T follicular helper cell (primary cell): ENCODE results near the gene PSMG4.

ENCODE experiments used
- DNase-seq: peaks from one replicate; pipeline ENCODE4 v3.0.0-alpha.2; 2020; ENCODE audit warnings: low read depth

PSMG4 gene

DNA sequence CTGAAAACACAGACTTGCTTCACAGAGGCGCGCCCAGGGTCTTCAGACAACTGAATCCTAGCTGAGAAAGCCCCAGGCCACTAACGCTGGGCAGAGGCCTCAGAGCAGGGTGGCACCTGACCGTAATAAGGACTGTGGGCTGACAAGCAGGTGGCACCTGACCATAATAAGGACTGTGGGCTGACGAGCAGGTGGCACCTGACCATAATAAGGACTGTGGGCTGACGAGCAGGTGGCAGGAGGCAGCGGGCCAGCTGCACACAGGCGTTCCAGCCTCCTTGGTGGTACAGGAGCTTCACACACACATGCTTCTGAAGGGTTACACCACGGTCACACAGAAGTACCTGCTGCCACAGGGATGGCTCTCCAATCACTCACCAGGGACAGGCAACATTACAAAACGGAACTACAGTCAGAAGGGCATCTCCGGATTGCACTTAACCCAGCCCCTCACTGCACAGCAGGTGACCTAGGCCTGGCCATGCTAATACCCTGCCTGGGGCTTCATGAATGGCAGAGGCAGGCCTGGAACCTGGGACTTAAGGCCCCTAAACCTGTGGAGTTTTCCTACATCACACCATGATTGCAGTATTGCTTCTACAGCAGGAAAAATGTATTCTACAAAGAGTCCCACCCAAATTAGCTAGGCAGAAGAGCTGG is 50.8 kb downstream of the PSMG4 start:
- DNase-seq, result no peak

DNA sequence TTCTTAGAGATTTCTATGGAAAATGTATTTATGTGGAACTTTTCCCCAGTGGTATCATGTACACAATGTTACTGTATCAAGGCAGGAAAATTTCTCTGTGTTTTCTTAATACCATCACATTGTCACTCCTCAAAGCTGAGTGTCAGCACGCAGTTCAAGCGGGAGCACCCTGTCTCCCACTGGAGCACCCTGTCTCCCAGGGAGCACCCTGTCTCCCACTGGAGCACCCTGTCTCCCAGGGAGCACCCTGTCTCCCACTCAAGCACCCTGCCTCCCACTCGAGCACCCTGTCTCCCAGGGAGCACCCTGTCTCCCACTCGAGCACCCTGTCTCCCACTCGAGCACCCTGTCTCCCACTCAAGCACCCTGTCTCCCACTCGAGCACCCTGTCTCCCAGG is 51.3 kb downstream of the PSMG4 start:
- DNase-seq, result no peak

DNA sequence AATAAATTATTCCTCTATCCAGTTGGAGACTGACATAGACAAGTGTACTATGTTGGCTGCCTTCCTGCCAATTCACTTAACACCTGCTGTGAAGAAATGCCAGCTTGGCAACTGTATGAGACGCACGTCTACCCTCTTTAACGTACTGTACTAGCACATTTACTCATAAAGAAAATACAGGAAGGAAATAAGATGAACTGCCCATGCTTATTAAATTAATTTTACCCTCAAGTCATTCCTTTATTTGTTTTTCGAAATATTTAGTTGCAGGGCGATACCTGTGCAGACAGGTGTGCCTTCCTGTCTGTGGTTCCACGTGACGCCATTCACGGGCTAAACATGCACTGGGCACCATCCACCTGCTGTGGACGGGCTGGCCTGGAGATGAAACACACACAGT is 52.0 kb downstream of the PSMG4 start:
- DNase-seq, result no peak

DNA sequence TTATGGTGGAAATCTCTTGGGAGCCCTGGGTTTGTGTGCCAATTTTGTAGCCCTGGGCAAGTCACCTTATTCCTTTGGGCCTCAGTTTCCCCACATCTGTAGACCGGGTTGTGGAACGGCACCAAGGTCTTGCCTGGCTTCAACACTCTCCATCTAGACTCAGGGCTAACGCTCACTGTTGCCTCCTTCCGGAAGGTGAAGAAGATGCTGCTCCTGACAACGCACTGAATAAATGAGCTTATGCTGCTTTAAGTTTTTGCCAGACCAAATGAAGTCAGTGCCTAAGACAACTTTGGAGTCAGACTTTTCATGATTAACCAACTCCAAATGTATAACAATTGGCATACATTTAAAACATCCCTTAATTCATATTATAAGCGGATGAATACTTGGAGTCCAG is 53.1 kb downstream of the PSMG4 start:
- no peak for DNase-seq

DNA sequence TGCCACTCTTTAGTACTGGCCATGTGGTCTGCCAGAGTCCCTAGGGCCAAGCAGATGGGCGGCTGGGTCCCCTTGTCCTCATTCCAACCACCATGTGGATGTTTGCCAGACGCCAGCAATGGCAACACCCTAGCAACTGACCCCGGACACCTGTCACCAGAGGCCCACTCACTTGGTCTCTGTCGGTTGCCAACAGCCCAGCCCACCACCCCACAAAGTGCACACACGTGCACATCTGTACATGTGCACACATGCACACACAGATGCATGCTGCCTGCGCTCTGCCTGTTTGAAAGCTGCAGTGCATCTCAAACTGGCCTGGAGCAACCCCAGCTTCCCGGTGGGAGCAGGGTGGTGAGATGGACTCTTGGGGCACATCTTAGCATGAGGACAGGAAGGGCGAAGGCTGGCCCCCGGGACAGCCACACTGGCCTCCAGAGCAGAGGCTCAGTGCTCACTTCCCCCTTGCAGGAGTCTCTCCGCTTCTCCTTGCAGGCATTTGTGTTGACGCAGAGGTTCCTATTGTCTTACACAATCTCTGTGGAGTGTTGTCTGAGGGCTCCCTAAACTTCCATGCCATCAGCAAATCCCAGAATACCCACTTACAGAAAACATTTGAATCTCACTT is 54.0 kb downstream of the PSMG4 start:
- DNase-seq, result no peak

DNA sequence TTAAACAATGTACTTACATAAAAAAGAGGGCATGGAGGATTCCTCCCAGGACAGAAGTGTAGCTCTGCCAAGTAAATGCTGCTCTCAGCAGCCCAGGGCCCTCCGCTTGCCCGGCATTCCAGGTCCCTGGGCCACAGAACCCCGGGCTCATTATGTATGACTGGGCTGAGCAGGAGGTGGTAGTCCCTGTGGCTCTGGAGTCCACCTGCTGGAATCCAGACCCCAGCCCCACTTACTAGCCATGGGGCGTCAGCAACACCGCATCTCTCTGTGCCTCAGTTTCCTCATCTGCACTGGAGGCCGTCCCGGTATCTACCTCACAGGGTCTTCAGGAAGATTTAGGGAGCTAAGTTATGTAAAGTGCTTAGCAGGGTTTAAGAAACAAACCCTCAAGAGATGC is 55.4 kb downstream of the PSMG4 start:
- DNase-seq, result no peak

DNA sequence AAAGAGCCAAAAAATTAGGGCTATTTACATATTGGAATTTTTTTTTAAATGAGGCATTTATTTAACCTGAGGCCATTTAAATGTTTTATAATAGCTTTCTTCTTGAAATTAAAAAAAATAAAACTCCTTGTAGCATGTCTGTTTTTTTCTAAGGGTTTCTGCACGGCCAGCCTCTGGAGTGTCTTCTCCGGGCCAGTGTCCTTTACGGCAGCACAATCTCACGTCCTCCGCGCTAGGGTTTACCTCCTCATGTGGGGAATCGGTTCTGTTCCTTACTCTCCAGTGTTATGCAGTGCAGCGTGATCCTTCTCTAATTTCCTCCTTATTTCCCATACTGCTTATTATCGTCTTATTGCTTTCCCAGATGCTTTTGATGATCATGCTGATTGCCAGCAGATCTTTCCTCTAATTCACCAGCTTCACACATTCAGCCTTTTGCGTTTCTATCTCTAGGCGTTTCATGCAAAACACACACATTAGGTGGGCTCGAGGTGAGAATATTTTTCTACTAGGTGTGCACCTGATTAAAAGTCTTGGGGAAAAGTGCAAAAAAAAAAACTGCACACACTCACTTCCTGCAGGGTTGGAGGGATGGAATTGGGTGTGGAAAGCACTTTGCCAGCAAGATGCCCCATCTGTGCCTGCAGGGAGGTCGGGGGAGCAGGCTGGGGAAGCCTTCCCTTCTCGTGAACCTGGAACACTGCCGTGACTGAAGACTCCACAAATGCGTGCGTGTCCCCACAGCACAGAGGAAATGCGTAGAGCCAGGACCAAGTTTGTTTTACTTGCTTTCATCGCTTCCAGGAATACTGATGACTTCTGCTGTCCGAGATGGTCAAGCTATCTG is 56.1 kb downstream of the PSMG4 start:
- DNase-seq, result no peak

DNA sequence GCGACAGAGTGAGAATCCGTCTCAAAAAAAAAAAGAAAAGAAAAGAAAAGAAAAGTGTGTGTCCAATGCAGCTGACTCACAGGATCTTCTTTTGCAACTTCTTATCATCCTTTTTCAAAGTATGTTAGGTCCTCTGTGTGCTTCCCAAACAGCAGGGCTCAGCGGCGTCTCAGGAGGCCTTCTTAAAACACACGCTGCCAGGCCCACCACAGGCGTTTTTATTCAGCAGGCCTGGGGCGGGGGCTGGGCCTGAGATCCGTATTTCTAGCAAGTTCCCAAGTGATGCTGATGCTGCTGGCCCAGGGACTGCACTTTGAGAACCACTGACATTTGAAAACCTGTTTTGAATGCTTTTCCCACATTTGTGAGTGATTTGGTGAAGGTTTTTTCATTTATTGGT is 57.1 kb downstream of the PSMG4 start:
- no peak for DNase-seq

DNA sequence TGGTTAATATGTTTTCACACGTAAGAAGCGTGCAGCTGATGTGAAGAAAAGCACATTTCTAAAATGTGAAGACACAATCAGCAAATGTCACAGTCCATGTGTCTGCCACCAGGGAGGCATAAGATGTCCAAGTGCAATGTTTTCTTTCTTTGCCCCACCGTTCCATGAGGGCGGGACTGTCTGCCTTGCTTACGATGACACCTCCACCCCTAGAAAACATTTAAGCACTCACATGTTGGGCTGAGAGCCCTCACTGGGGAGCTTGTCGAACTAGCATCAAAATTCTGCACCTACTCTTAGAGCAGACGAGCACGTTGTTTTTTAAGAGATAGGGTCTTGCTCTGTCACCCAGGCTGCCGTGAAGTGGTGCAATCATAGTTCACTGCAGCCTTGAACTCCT is 57.6 kb downstream of the PSMG4 start:
- DNase-seq, result no peak

DNA sequence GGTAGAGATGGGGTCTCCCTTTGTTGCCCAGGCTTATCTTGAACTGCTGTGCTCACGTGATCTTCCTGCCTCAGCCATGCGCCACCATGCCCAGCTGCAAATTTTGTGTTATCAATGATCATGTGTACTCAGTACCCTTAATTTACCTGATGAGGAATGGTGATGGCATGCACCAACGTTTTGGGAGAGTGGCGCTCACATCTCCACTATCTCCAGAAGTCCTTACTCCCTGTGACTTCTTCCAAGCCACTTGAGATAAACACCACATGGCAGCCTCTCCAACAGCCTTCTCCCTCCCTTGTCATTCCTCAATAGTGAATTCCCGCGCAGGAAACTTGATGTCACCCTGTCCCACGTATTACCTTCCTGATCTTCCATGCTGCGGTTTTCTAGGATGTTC is 58.1 kb downstream of the PSMG4 start:
- DNase-seq, result no peak
